ENCODE measurements around the gene DEFB118.

Gene DEFB118

DNA sequence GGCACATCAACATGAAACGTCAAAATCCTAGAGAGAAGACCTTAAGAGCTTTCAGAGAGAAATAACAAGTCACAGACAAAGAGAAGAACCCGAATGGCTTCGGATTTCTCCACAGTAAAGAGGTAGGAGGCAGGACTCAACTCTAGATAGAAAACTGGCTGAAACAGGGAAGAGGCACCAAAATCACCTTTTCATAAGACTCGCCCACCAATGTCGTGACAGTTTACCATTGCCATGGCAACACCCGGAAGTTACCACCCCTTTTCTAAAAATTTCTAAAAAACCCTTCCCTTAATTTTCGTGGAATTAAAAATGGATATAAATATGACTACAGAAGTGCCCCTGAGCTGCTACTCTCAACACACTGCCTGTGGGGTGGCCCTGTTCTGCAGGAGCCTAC is 49.9 kb downstream of the DEFB118 start:
- TF ChIP-seq ZNF274 (IDR thresholded peaks at IDR 0.05; ENCODE audit: low read depth, low read length): no peak
- no peak overlapping the region for H3K4me3 ChIP-seq (ENCODE audit: low read length)
